NCI-H69 (cell line): Measurements from ENCODE around the gene PPP1R14C.

ENCODE experiments used
- DNase-seq: peaks from one replicate; lab custom pipeline; 2025; lab: John Stamatoyannopoulos, UW

The PPP1R14C gene

GRCh38 chr6:150297327-150298029 lies 154.6 kb downstream of the PPP1R14C start:
- DNase-seq: no peak

GRCh38 chr6:150298030-150298380 lies 155.2 kb downstream of the PPP1R14C start:
- no peak for DNase-seq

- DNase-seq: no peak
Observed at GRCh38 chr6:150298676-150299075, 155.8 kb downstream of the PPP1R14C start.
